ENCODE data around the gene ACER3.

GRCh38 chr11:76863196-76863777, 2.6 kb downstream of the ACER3 start:
- TF ChIP-seq BACH2 (CRISPR knock-in tag; IDR thresholded peaks at IDR 0.05; ENCODE audit: borderline replicate concordance) = no peak
- no peak for TF ChIP-seq ISL1 (CRISPR knock-in tag; IDR thresholded peaks at IDR 0.05)
- TF ChIP-seq TCF4 (CRISPR knock-in tag; IDR thresholded peaks at IDR 0.05; ENCODE audit: borderline replicate concordance) = no peak
- TF ChIP-seq ZC3H10 (CRISPR knock-in tag; IDR thresholded peaks at IDR 0.05) = no peak
- no peak for TF ChIP-seq GLIS3 (CRISPR knock-in tag; IDR thresholded peaks at IDR 0.05)
- no peak for TF ChIP-seq ARNTL (CRISPR knock-in tag; IDR thresholded peaks at IDR 0.05; ENCODE audit: borderline replicate concordance, low read depth)
- TF ChIP-seq ZNF565 (CRISPR knock-in tag; conservative IDR thresholded peaks at IDR 0.05; ENCODE audit: low read depth) = no peak
- no peak for TF ChIP-seq ZFP3 (CRISPR knock-in tag; IDR thresholded peaks at IDR 0.05)
- no peak for TF ChIP-seq ESRRG (CRISPR knock-in tag; IDR thresholded peaks at IDR 0.05)
- no peak for TF ChIP-seq CSRNP3 (CRISPR knock-in tag; IDR thresholded peaks at IDR 0.05)

All from SK-N-SH treated with all-trans-retinoic acid at 6 μM for 48 hours (cell line).